Panc1 (cell line): ENCODE measurements around the gene CDH12.

Source experiments
- POLR2AphosphoS5 ChIP-seq: IDR thresholded peaks from 2 replicates; pipeline ENCODE4 v1.6.1; 2012; ENCODE audit warnings: mild to moderate bottlenecking, low read depth, low read length, moderate library complexity
- TF ChIP-seq, protein P1 (sequence below): fragments of 450-650 bp; IDR thresholded peaks from 2 replicates; pipeline ENCODE4 v1.5.1; 2017; ENCODE audit warnings: mild to moderate bottlenecking

DNA sequence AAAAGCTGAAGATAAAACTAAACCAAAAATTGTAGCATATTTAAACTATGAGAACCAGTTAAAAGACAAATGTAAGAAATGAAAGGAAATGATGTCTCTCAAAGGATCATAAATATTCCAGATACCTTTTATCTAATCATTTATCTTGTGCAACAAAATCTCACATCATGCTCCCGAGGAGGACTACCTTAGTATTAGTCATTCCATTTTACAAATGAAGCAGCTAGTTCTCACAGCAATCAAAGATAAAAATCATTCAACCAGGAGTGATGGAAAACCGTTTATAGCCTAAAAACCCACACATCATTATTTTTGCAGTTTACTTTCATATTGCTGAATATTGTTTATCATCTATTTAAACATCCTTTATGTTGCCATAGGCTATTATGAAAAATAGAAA is 190.0 kb downstream of the CDH12 start:
- TF ChIP-seq, protein P1, sequence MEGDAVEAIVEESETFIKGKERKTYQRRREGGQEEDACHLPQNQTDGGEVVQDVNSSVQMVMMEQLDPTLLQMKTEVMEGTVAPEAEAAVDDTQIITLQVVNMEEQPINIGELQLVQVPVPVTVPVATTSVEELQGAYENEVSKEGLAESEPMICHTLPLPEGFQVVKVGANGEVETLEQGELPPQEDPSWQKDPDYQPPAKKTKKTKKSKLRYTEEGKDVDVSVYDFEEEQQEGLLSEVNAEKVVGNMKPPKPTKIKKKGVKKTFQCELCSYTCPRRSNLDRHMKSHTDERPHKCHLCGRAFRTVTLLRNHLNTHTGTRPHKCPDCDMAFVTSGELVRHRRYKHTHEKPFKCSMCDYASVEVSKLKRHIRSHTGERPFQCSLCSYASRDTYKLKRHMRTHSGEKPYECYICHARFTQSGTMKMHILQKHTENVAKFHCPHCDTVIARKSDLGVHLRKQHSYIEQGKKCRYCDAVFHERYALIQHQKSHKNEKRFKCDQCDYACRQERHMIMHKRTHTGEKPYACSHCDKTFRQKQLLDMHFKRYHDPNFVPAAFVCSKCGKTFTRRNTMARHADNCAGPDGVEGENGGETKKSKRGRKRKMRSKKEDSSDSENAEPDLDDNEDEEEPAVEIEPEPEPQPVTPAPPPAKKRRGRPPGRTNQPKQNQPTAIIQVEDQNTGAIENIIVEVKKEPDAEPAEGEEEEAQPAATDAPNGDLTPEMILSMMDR, result no peak
- no peak for TF ChIP-seq POLR2AphosphoS5
